ENCODE data around the gene HECTD1.

- TF ChIP-seq CTCF (IDR thresholded peaks at IDR 0.05; ENCODE audit: insufficient read depth, low read depth, low read length) (no peak), EZH2 (IDR thresholded peaks at IDR 0.05; ENCODE audit: insufficient read depth, low read length) (no peak)
Observed at GRCh38 chr14:31097081-31097480, 110.5 kb downstream of the HECTD1 start.
